ENCODE data around the gene ST7. TPM values are rescaled to one million over a fixed set of nuclear protein-coding genes. Genes with fewer than 3 reads are reported as not detected.
A peak's percentile ranks its signal among the peaks of the same experiment; 100 is the strongest.

Gene ST7
- total RNA-seq, 1 experiment from 2014 or later = 12.9 TPM

DNA sequence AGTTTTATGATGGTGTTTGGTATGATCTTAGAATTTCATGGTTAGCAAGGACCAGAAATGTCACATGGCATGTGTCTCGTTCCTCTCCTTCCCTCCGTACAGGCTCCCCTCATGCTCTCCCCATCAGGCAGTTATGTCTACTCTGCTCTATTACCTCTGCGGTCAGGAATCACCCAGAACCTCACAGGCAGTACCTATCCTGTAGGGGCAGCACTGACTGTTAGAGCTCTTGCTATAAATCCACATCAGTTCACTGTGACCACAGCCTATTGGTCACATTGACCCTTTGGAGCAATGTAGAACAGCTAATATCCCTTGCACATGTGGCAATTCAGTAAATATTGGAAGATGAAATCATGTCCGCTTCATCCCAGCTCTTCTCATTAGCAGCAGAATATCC lies 217.8 kb downstream of the ST7 start:
- H3K23ac ChIP-seq (ENCODE audit: insufficient read length, low read depth, low read length) = no peak overlapping the region
- no peaks in the 10 kb centered on the region for H3K27me3 ChIP-seq (ENCODE audit: insufficient read depth, low read length)
- H3K27ac ChIP-seq (ENCODE audit: insufficient read length, low read depth, low read length) = no peak overlapping the region
- no peaks in the 10 kb centered on the region; the same call in 1 of the 2 replicates for H3K4me1 ChIP-seq (ENCODE audit: insufficient read depth, low read length)
- H3K9ac ChIP-seq (ENCODE audit: extremely low read depth, insufficient read length, low read length) = no peak overlapping the region
- H4K8ac ChIP-seq (replicated peaks; ENCODE audit: insufficient read length, low read depth, low read length) = no peak overlapping the region
- no peak overlapping the region for H3K14ac ChIP-seq (ENCODE audit: insufficient read depth, low read length)
- no peak overlapping the region for H2BK20ac ChIP-seq (ENCODE audit: low read depth, low read length, poor library complexity, severe bottlenecking)
- no peaks in the 10 kb centered on the region for H4K20me1 ChIP-seq (ENCODE audit: control insufficient read depth, insufficient read depth, insufficient read length)
- no peaks in the 10 kb centered on the region for H3K79me1 ChIP-seq (ENCODE audit: insufficient read depth, low read depth, low read length, poor library complexity, severe bottlenecking)
- Mint-ChIP-seq H3K9me3 (no peaks in the 10 kb centered on the region), H3K27ac (peak overlapping the region in 1 of 3 experiments; percentile 11; a peak in 1 of 7 replicates), H3K4me1 (peaks cover 23% of the 10 kb centered on the region in 2 experiments), H3K36me3 (ENCODE audit: insufficient read depth in 1 of 3, low read depth in 3 of 3) (no peaks in the 10 kb centered on the region), H3K27me3 (ENCODE audit: low read depth) (no peaks in the 10 kb centered on the region), H3K4me3 (no peak overlapping the region)
- H3T11ph ChIP-seq (ENCODE audit: low read length) = no peak overlapping the region
- H3K9me3 ChIP-seq (ENCODE audit: control insufficient read depth, low read depth, low read length) = no peaks in the 10 kb centered on the region
- no peak overlapping the region for H2AFZ ChIP-seq (ENCODE audit: low read length)
- no peak overlapping the region for H2BK15ac ChIP-seq (ENCODE audit: low read depth, low read length)
- H2BK5ac ChIP-seq (ENCODE audit: insufficient read length, low read length) = no peak overlapping the region
- no peaks in the 10 kb centered on the region for H3K23me2 ChIP-seq (ENCODE audit: insufficient read length, low read depth, low read length, poor library complexity, severe bottlenecking)
- no peaks in the 10 kb centered on the region for H3K79me2 ChIP-seq (ENCODE audit: insufficient read depth, low read length)
- no peak overlapping the region for H4K91ac ChIP-seq (ENCODE audit: insufficient read length, low read depth, low read length)
- TF ChIP-seq CTCF (conservative IDR thresholded peaks at IDR 0.05) = peak; percentile 54; the same call in 2 of the 3 replicates
- H2BK12ac ChIP-seq (ENCODE audit: insufficient read length, low read depth, low read length) = no peak overlapping the region
- H3K4ac ChIP-seq (ENCODE audit: low read depth, low read length) = no peak overlapping the region
- peak; percentile 36 for DNase-seq
- no peak overlapping the region for H3K56ac ChIP-seq (ENCODE audit: insufficient read length, low read depth, low read length)
- H4K5ac ChIP-seq (ENCODE audit: insufficient read length, low read depth, low read length) = no peak overlapping the region
- WGBS (ENCODE audit: extremely low coverage, insufficient read length, low lambda C conversion rate) = no CpG with 5 or more reads among the region's 4 CpGs
- no peak overlapping the region for H3K18ac ChIP-seq (ENCODE audit: insufficient read length, low read depth, low read length)
- no peak overlapping the region for H2BK120ac ChIP-seq (ENCODE audit: low read depth, low read length, poor library complexity, severe bottlenecking)
- H3K4me2 ChIP-seq (ENCODE audit: insufficient read depth, insufficient read length, low read length) = no peak overlapping the region
- H2AK5ac ChIP-seq (ENCODE audit: insufficient read length, low read length) = no peak overlapping the region
